Spleen (tissue), 7 donors: ENCODE results near the gene STYX.

Experiments used
- POLR2A ChIP-seq, 3 donors: fragments of 450-650 bp; IDR thresholded peaks; one replicate each; pipeline ENCODE4 v1.5.1; 2017; ENCODE audit warnings: antibody characterized with exemption in 3 of 3, mild to moderate bottlenecking in 1 of 3
- POLR2AphosphoS5 ChIP-seq, 3 donors: sonication (generic); formaldehyde crosslinking; IDR thresholded peaks; one replicate each; pipeline ENCODE4 v1.5.1; 2017; ENCODE audit warnings: antibody characterized with exemption in 3 of 3
- TF ChIP-seq, protein P1 (sequence below), 11 experiments: fragments of 200-600 bp in 7 of 11; fragments of 450-650 bp in 4 of 11; sonication (generic) in 4 of 11; IDR thresholded peaks in 8 of 11; conservative IDR thresholded peaks in 3 of 11; 1 replicate in 7 of 11; 2 replicates in 4 of 11; pipeline versions ENCODE4 v1.4.0 to v1.8.0; 2016 to 2021; ENCODE audit warnings: antibody characterized with exemption in 11 of 11, inconsistent platforms in 4 of 11, mild to moderate bottlenecking in 1 of 11
- donor health status: DM: no; HTN: no; CAD: no; lungs with moderate emphysema.
- donor health status: DM: no; HTN: no; CAD: no.
- donor health status: DM: no; HTN: no; CAD: no.

DNA sequence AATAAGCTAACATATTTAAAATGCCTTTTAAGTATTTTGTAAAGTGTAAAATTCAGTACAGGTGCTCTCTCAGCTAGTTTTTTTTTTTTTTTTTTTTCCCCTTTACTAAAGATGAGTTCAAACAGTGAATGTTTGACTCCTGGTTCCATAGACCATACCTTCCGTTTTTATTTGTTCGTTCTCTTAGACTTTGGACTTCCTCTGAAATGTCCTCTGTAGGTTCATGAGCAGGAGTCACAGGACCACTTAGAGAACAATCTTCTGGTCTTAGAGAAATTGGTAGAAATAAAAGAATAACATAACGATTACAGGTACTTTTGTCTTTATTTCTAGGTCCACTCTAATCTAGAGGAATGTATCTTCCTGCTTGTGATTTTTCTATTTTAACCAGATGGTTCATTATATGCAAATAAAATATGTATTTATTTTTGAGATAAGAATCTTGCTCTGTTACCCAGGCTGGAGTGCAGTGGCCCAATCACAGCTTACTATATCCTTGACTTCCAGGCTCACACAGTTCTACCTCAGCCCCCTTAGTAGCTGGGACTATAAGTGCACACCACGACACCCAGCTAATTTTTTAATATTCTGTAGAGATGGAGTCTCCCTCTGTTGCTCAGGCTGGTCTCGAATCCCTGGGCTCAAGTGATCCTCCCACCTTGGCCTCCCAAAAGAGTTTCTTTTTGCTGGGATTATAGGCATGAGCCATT, 25.8 kb downstream of the STYX start:
- TF ChIP-seq, protein P1, sequence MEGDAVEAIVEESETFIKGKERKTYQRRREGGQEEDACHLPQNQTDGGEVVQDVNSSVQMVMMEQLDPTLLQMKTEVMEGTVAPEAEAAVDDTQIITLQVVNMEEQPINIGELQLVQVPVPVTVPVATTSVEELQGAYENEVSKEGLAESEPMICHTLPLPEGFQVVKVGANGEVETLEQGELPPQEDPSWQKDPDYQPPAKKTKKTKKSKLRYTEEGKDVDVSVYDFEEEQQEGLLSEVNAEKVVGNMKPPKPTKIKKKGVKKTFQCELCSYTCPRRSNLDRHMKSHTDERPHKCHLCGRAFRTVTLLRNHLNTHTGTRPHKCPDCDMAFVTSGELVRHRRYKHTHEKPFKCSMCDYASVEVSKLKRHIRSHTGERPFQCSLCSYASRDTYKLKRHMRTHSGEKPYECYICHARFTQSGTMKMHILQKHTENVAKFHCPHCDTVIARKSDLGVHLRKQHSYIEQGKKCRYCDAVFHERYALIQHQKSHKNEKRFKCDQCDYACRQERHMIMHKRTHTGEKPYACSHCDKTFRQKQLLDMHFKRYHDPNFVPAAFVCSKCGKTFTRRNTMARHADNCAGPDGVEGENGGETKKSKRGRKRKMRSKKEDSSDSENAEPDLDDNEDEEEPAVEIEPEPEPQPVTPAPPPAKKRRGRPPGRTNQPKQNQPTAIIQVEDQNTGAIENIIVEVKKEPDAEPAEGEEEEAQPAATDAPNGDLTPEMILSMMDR (IDR thresholded peaks at IDR 0.05 in 8 of 11, conservative IDR thresholded peaks at IDR 0.05 in 3 of 11) = no peak
- no peak for TF ChIP-seq POLR2A (IDR thresholded peaks at IDR 0.05)
- no peak for TF ChIP-seq POLR2AphosphoS5 (IDR thresholded peaks at IDR 0.05)
